ENCODE data around the gene FAIM2.

GRCh38 chr12:49885663-49886461, 17.8 kb downstream of the FAIM2 start:
- TF ChIP-seq CTCF (IDR thresholded peaks at IDR 0.05) (no peak), POLR2A (IDR thresholded peaks at IDR 0.05) (no peak)

Measured in heart left ventricle (tissue), 13 donors.